Neural crest cell (in vitro differentiated cells): ENCODE measurements around the gene GBP1. TPM values are rescaled to one million over a fixed set of nuclear protein-coding genes. Genes with fewer than 3 reads are reported as not detected.

Experiments
- DNase-seq: peaks from one replicate; pipeline ENCODE4 v3.0.0; 2021; ENCODE audit warnings: low read depth, mixed read lengths, low spot score
- H3K27ac Mint-ChIP-seq: one replicate; pipeline ENCODE4 v1.8.0; 2021; ENCODE audit warnings: mild to moderate bottlenecking, mixed read lengths; ENCODE audit not compliant: unreplicated experiment
- H3K27me3 Mint-ChIP-seq: 2 replicates; pipeline ENCODE4 v1.8.0; 2021; ENCODE audit warnings: low read depth, mild to moderate bottlenecking, mixed read lengths
- H3K36me3 Mint-ChIP-seq: 2 replicates; pipeline ENCODE4 v1.8.0; 2021; ENCODE audit warnings: low read depth, mild to moderate bottlenecking, mixed read lengths
- H3K4me1 Mint-ChIP-seq: 2 replicates; pipeline ENCODE4 v1.8.0; 2021; ENCODE audit warnings: mixed read lengths
- H3K4me3 Mint-ChIP-seq: one replicate; pipeline ENCODE4 v1.8.0; 2021; ENCODE audit warnings: mild to moderate bottlenecking, mixed read lengths
- H3K9me3 Mint-ChIP-seq: 2 replicates; pipeline ENCODE4 v1.8.0; 2021; ENCODE audit warnings: mixed read lengths
- CTCF ChIP-seq: fragments of 200-600 bp; sonication (generic); conservative IDR thresholded peaks from 2 replicates; pipeline ENCODE4 v1.5.0; 2021; ENCODE audit warnings: antibody characterized with exemption, mild to moderate bottlenecking
- total RNA-seq: library from RNA; stranded (reverse); gene quantifications from 2 replicates; pipeline ENCODE4 v1.2.1, GENCODE V29; 2021

Gene GBP1
- total RNA-seq, 1 donor from 2014 or later: not detected

GRCh38 chr1:89102021-89102420, 37.0 kb upstream of the GBP1 start:
- Mint-ChIP-seq H3K4me3 (no peak overlapping the region), H3K36me3 (peaks cover 2% of the 10 kb centered on the region), H3K4me1 (no peaks in the 10 kb centered on the region), H3K9me3 (peaks cover 6% of the 10 kb centered on the region), H3K27me3 (no peaks in the 10 kb centered on the region), H3K27ac (no peak overlapping the region)
- no peak for DNase-seq
- no peak for TF ChIP-seq CTCF

DNA sequence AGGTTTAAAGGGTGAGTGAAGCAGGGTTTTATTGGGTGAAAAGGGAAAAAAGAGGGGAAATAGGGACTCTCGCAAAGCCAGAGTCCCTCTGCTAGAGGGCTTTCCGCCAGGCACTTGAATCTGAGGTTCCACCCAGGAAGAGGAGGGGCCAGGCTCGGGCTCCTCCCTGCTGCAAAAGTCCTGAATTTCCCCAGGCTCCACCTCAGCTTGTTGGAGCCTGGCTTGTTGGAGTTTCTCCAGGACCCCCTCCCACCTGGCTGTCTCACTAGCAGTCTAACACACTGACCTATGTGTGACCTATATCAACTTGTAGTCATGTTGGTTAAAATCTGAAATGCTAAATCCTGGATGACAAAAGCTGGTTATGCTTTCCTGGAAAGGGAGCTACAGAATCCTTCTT, 35.4 kb upstream of the GBP1 start:
- H3K4me3 Mint-ChIP-seq: no peak overlapping the region
- H3K9me3 Mint-ChIP-seq: peaks cover 15% of the 10 kb centered on the region
- no peak for DNase-seq
- H3K4me1 Mint-ChIP-seq: no peaks in the 10 kb centered on the region
- no peaks in the 10 kb centered on the region for H3K27me3 Mint-ChIP-seq
- TF ChIP-seq CTCF: no peak
- H3K27ac Mint-ChIP-seq: no peak overlapping the region
- peaks cover 2% of the 10 kb centered on the region for H3K36me3 Mint-ChIP-seq

- no peak overlapping the region for H3K4me3 Mint-ChIP-seq
- no peak for TF ChIP-seq CTCF
- H3K36me3 Mint-ChIP-seq: peaks cover 2% of the 10 kb centered on the region
- DNase-seq: no peak
- H3K9me3 Mint-ChIP-seq: peaks cover 15% of the 10 kb centered on the region
- no peaks in the 10 kb centered on the region for H3K4me1 Mint-ChIP-seq
- no peaks in the 10 kb centered on the region for H3K27me3 Mint-ChIP-seq
- no peak overlapping the region for H3K27ac Mint-ChIP-seq
These were observed 33.8 kb upstream of the GBP1 start for GRCh38 chr1:89098857-89099256.

GRCh38 chr1:89095737-89096136, 30.7 kb upstream of the GBP1 start:
- no peak overlapping the region for H3K4me3 Mint-ChIP-seq
- peaks cover 15% of the 10 kb centered on the region for H3K9me3 Mint-ChIP-seq
- no peaks in the 10 kb centered on the region for H3K27me3 Mint-ChIP-seq
- peaks cover 2% of the 10 kb centered on the region for H3K36me3 Mint-ChIP-seq
- no peaks in the 10 kb centered on the region for H3K4me1 Mint-ChIP-seq
- H3K27ac Mint-ChIP-seq: no peak overlapping the region
- DNase-seq: no peak
- no peak for TF ChIP-seq CTCF

GRCh38 chr1:89089962-89090361, 25.0 kb upstream of the GBP1 start:
- no peak for DNase-seq
- TF ChIP-seq CTCF: no peak

DNA sequence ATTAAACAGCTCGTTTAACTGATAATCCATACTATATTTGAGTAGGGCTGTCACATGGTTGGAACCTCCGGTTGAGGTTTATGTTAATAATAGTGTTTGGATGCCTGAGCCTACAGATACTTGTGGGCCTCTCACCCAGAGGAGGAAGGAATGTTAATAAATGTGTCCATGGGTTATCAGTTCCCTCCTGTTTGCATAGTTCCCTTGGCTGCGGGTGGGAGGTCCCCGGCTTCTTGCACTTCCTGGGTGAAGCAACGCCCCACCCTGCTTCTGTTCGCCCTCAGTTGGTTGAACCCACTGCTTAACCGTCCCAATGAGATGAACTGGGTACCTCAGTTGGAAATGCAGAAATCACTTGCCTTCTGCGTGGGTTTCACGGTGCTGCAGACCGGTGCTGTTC, 23.6 kb upstream of the GBP1 start:
- H3K9me3 Mint-ChIP-seq: peaks cover 2% of the 10 kb centered on the region
- TF ChIP-seq CTCF: no peak
- no peaks in the 10 kb centered on the region for H3K4me1 Mint-ChIP-seq
- no peaks in the 10 kb centered on the region for H3K27me3 Mint-ChIP-seq
- no peak overlapping the region for H3K4me3 Mint-ChIP-seq
- H3K36me3 Mint-ChIP-seq: no peaks in the 10 kb centered on the region
- DNase-seq: no peak
- no peak overlapping the region for H3K27ac Mint-ChIP-seq

More at GRCh38 chr1:89089962-89090361, 25.0 kb upstream of the GBP1 start:
- H3K4me3 Mint-ChIP-seq: no peak overlapping the region
- no peaks in the 10 kb centered on the region for H3K9me3 Mint-ChIP-seq
- H3K27me3 Mint-ChIP-seq: no peaks in the 10 kb centered on the region
- no peak overlapping the region for H3K27ac Mint-ChIP-seq
- H3K4me1 Mint-ChIP-seq: no peaks in the 10 kb centered on the region
- H3K36me3 Mint-ChIP-seq: no peaks in the 10 kb centered on the region
